ENCODE measurements around the gene SNAPC5. TPM values are rescaled to one million over a fixed set of nuclear protein-coding genes. Genes with fewer than 3 reads are reported as not detected.

Gene SNAPC5
- total and polyA plus RNA-seq, 2 of the 8 experiments (the other 6 are each of a cell fraction or from before 2014, with no cell fraction given) = 18.7 to 23.1 TPM

GRCh38 chr15:66494262-66494661, 3.3 kb downstream of the SNAPC5 start:
- WGBS, 2 experiments (ENCODE audit: extremely low coverage in 1 of 2, insufficient coverage in 1 of 2, insufficient read length in 1 of 2, insufficient replicate concordance in 2 of 2, low coverage in 1 of 2, low lambda C conversion rate in 2 of 2, missing lambda C conversion rate in 1 of 2) = 97% methylated on average over 2 of the region's 2 CpGs; no CpG with 5 or more reads in 1 of the 2 experiments
- H3K79me2 ChIP-seq (ENCODE audit: control insufficient read depth in 1 of 2, insufficient read depth in 2 of 2, low read length in 2 of 2) = no peaks in the 10 kb centered on the region; a peak in 1 of 4 replicates
- H2BK15ac ChIP-seq (ENCODE audit: low read length) = no peak overlapping the region
- DNase-seq (ENCODE audit: low read depth in 1 of 2, low spot score in 2 of 2) (no peak), FAIRE-seq (no peak)
- H2BK5ac ChIP-seq (ENCODE audit: low read depth, low read length) = no peak overlapping the region
- H4K8ac ChIP-seq (ENCODE audit: extremely low read depth, insufficient read depth, low read length) = no peak overlapping the region
- H2BK12ac ChIP-seq (ENCODE audit: low read depth, low read length) = no peak overlapping the region
- H3K36me3 ChIP-seq (ENCODE audit: control insufficient read depth in 2 of 4, insufficient read depth in 4 of 4, low read length in 3 of 4) = peaks cover 11 to 72% (median 34%) of the 10 kb centered on the region in 4 experiments
- H2BK120ac ChIP-seq (replicated peaks; ENCODE audit: low read depth, low read length) = no peak overlapping the region
- 0 out of 3 replicates have a peak, but pooled peaks of 1 of the 2 experiments have one; percentile 5 for TF ChIP-seq POLR2A (IDR thresholded peaks at IDR 0.05; ENCODE audit: control extremely low read depth in 1 of 2, low read depth in 2 of 2, low read length in 2 of 2)
- no peak for TF ChIP-seq CTCF (IDR thresholded peaks at IDR 0.05; ENCODE audit: control extremely low read depth in 1 of 3, insufficient read depth in 1 of 3, low read depth in 1 of 3, low read length in 3 of 3)
- peak; percentile 18; the same call in 1 of the 2 replicates for TF ChIP-seq POLR2AphosphoS5 (IDR thresholded peaks at IDR 0.05; ENCODE audit: low read depth, low read length)
- TF ChIP-seq SIN3A (conservative IDR thresholded peaks at IDR 0.05 in 1 of 2, IDR thresholded peaks at IDR 0.05 in 1 of 2; ENCODE audit: low read depth in 1 of 2, low read length in 2 of 2) = no peak
- TF ChIP-seq USF2 (IDR thresholded peaks at IDR 0.05; ENCODE audit: low read length) = peak; percentile 22; the same call in 1 of the 2 replicates
- H3K14ac ChIP-seq (ENCODE audit: insufficient read length) = no peak overlapping the region
- H3K23ac ChIP-seq (ENCODE audit: insufficient read length) = no peak overlapping the region
- no peak overlapping the region for H3K4ac ChIP-seq (replicated peaks; ENCODE audit: insufficient read length, low read depth, low read length)
- H4K20me1 ChIP-seq (replicated peaks in 1 of 2; ENCODE audit: control insufficient read depth in 1 of 2, insufficient read depth in 2 of 2, low read length in 2 of 2) = no peaks in the 10 kb centered on the region
- no peaks in the 10 kb centered on the region for H3K27me3 ChIP-seq (replicated peaks in 1 of 4; ENCODE audit: control insufficient read depth in 3 of 4, extremely low read depth in 1 of 4, insufficient read depth in 3 of 4, low read length in 3 of 4)
- peaks cover 2% of the 10 kb centered on the region; the same call in 1 of the 2 replicates for H3K79me1 ChIP-seq (ENCODE audit: low read depth, low read length)
- H3K4me2 ChIP-seq (ENCODE audit: insufficient read depth in 1 of 2, low read depth in 2 of 2, low read length in 2 of 2) = no peak overlapping the region
- H3K9ac ChIP-seq (replicated peaks in 1 of 4; ENCODE audit: extremely low read depth in 1 of 4, low read depth in 3 of 4, low read length in 3 of 4) = no peak overlapping the region
- no peak overlapping the region for H2AK5ac ChIP-seq (ENCODE audit: low read depth, low read length)
- no peaks in the 10 kb centered on the region for H3K9me3 ChIP-seq (ENCODE audit: insufficient read depth in 2 of 2, low read depth in 1 of 2, low read length in 1 of 2)
- H2BK20ac ChIP-seq (ENCODE audit: low read length) = no peak overlapping the region
- no peak overlapping the region for H2AFZ ChIP-seq (ENCODE audit: low read length)
- H3K56ac ChIP-seq (replicated peaks; ENCODE audit: insufficient read length, low read depth, low read length) = no peak overlapping the region
- H4K5ac ChIP-seq (ENCODE audit: insufficient read length, low read depth, low read length) = no peak overlapping the region
- H3K23me2 ChIP-seq (ENCODE audit: low read depth, low read length) = peaks cover 4% of the 10 kb centered on the region; the same call in 1 of the 2 replicates
- no peak overlapping the region for H3K18ac ChIP-seq (ENCODE audit: extremely low read depth, low read length)
- CTCF ChIA-PET (ENCODE audit: partially characterized antibody) = interaction anchor here (0.6 to 1.8 kb wide), 3 partner anchors 11 to 106 kb away, joined by 3 to 5 read pairs (median 3); partner anchors contain the start of gene ZWILCH
- no peak overlapping the region for H4K91ac ChIP-seq (replicated peaks; ENCODE audit: insufficient read length, low read length)
- H3K4me1 ChIP-seq (replicated peaks in 1 of 4; ENCODE audit: control insufficient read depth in 3 of 4, insufficient read depth in 4 of 4, low read length in 3 of 4) = peaks cover 0 to 5% (median 3%) of the 10 kb centered on the region in 4 experiments; a peak in 3 of 7 replicates
- H3K4me3 ChIP-seq (ENCODE audit: extremely low read depth in 1 of 4, insufficient read depth in 2 of 4, low read depth in 3 of 4, low read length in 4 of 4) = no peak overlapping the region
- no peak overlapping the region for H3K27ac ChIP-seq (ENCODE audit: low read depth, low read length)
- POLR2A ChIA-PET (ENCODE audit: partially characterized antibody) = interaction anchor here (0.9 to 3.3 kb wide), 6 partner anchors 10 to 21 kb away, joined by 3 to 15 read pairs (median 4); partner anchors contain the start of genes RPL4 and ZWILCH
